ENCODE results near the gene FLII.
A peak's percentile ranks its signal among the peaks of the same experiment; 100 is the strongest.

Gene FLII

GRCh38 chr17:18226284-18226945 is 32.1 kb downstream of the FLII start (continued):
- TF ChIP-seq OVOL3 (tag by site-specific recombination; IDR thresholded peaks at IDR 0.05) (no peak), ZNF677 (tag by site-specific recombination; IDR thresholded peaks at IDR 0.05) (no peak), PRDM10 (tag by site-specific recombination; IDR thresholded peaks at IDR 0.05) (0 out of 2 replicates have a peak, but pooled peaks have one; percentile 4), GLI2 (tag by site-specific recombination; IDR thresholded peaks at IDR 0.05; ENCODE audit: borderline replicate concordance, low read depth) (no peak), ZBTB8A (tag by site-specific recombination; IDR thresholded peaks at IDR 0.05) (peak; percentile 34; the same call in 1 of the 2 replicates), ZNF223 (tag by site-specific recombination; IDR thresholded peaks at IDR 0.05) (no peak), ZNF274 (IDR thresholded peaks at IDR 0.05; ENCODE audit: low read length) (no peak), ZNF274 (tag by site-specific recombination; IDR thresholded peaks at IDR 0.05; ENCODE audit: borderline replicate concordance) (no peak), KLF1 (tag by site-specific recombination; IDR thresholded peaks at IDR 0.05) (0 out of 2 replicates have a peak, but pooled peaks have one; percentile 5), KLF17 (tag by site-specific recombination; IDR thresholded peaks at IDR 0.05) (peak; percentile 8; the same call in 1 of the 2 replicates), ZNF530 (tag by site-specific recombination; IDR thresholded peaks at IDR 0.05; ENCODE audit: low read depth) (no peak), ZNF155 (tag by site-specific recombination; IDR thresholded peaks at IDR 0.05) (no peak), ZSCAN30 (tag by site-specific recombination; IDR thresholded peaks at IDR 0.05) (no peak), ZNF76 (tag by site-specific recombination; IDR thresholded peaks at IDR 0.05; ENCODE audit: borderline replicate concordance, low read depth) (no peak), PATZ1 (tag by site-specific recombination; IDR thresholded peaks at IDR 0.05) (peak; percentile 18), ZNF521 (tag by site-specific recombination; IDR thresholded peaks at IDR 0.05) (no peak), ZNF658 (tag by site-specific recombination; IDR thresholded peaks at IDR 0.05) (no peak), ZBTB17 (tag by site-specific recombination; IDR thresholded peaks at IDR 0.05) (no peak; the same call in 1 of the 2 replicates), TRIM28 (IDR thresholded peaks at IDR 0.05; ENCODE audit: borderline replicate concordance, low read length) (no peak), ZNF580 (tag by site-specific recombination; IDR thresholded peaks at IDR 0.05) (no peak), SCRT1 (tag by site-specific recombination; IDR thresholded peaks at IDR 0.05; ENCODE audit: borderline replicate concordance) (no peak), GLI4 (tag by site-specific recombination; IDR thresholded peaks at IDR 0.05) (no peak), ZFHX2 (tag by site-specific recombination; conservative IDR thresholded peaks at IDR 0.05) (peak; percentile 5; the same call in 1 of the 2 replicates), SETDB1 (IDR thresholded peaks at IDR 0.05; ENCODE audit: insufficient read length, low read length) (no peak), ZIC2 (tag by site-specific recombination; IDR thresholded peaks at IDR 0.05) (peak; percentile 21; the same call in 1 of the 2 replicates), ZNF280C (tag by site-specific recombination; IDR thresholded peaks at IDR 0.05) (no peak), YY2 (tag by site-specific recombination; IDR thresholded peaks at IDR 0.05) (no peak), ZNF18 (tag by site-specific recombination; IDR thresholded peaks at IDR 0.05) (no peak), ZNF514 (tag by site-specific recombination; IDR thresholded peaks at IDR 0.05) (no peak), ZBTB48 (tag by site-specific recombination; IDR thresholded peaks at IDR 0.05) (0 out of 2 replicates have a peak, but pooled peaks have one; percentile 1)

Measured in HEK293 (cell line).